ENCODE measurements around the gene VPS50. TPM values are rescaled to one million over a fixed set of nuclear protein-coding genes. Genes with fewer than 3 reads are reported as not detected.

Gene VPS50
- total and polyA plus RNA-seq, 4 donors, result 4.0 to 18.2 (median 11.9) TPM

GRCh38 chr7:93409324-93409723 is 177.2 kb downstream of the VPS50 start:
- H3K4me1 ChIP-seq (ENCODE audit: control insufficient read depth in 4 of 4, insufficient read depth in 4 of 4, low read length in 3 of 4), result no peaks in the 10 kb centered on the region
- peaks cover 0 to 8% (median 3%) of the 10 kb centered on the region in 4 donors for H3K9me3 ChIP-seq (ENCODE audit: control insufficient read depth in 4 of 4, low read length in 3 of 4)
- H3K36me3 ChIP-seq (ENCODE audit: control insufficient read depth in 4 of 4, insufficient read depth in 3 of 4, low read depth in 1 of 4, low read length in 3 of 4), result no peaks in the 10 kb centered on the region
- no peak overlapping the region for H3K27ac ChIP-seq (ENCODE audit: low read depth in 1 of 2, low read length in 2 of 2)
- DNase-seq (ENCODE audit: low spot score), result no peak
- 59% methylated on average over 3 of the region's 3 CpGs for WGBS
- H3K4me3 ChIP-seq (ENCODE audit: low read depth in 1 of 3, low read length in 3 of 3), result no peak overlapping the region
- no peak overlapping the region for H3K9ac ChIP-seq (ENCODE audit: low read depth in 1 of 2, low read length in 2 of 2)
- TF ChIP-seq ATF3 (IDR thresholded peaks at IDR 0.05), result no peak
- peaks cover 0 to 7% (median 0%) of the 10 kb centered on the region in 4 donors for H3K27me3 ChIP-seq (ENCODE audit: control insufficient read depth in 4 of 4, insufficient read depth in 4 of 4, low read length in 3 of 4)

Other genes with a start within 250 kb of the VPS50 start
- 10 to 100 TPM in 1 of 2 donors, 1 to 10 TPM in 1; 3.3 to 10.9 TPM for gene SAMD9, start 114.4 kb upstream of the VPS50 start, total RNA-seq
- gene SAMD9, start 114.4 kb upstream of the VPS50 start, polyA plus RNA-seq, result 1 to 10 TPM; 1.2 TPM
- 1 to 10 TPM; 4.2 to 5.2 TPM for gene SAMD9L, start 84.0 kb upstream of the VPS50 start, total RNA-seq
- gene SAMD9L, start 84.0 kb upstream of the VPS50 start, polyA plus RNA-seq, result 1 to 10 TPM; 2.2 to 3.4 TPM
- 1 to 10 TPM in 1 of 2 donors, not detected in 1; 4.4 TPM for gene HEPACAM2, start 5.9 kb upstream of the VPS50 start, total RNA-seq
- not detected for gene HEPACAM2, start 5.9 kb upstream of the VPS50 start, polyA plus RNA-seq

Measured in liver (tissue), 9 donors.